Endothelial cell (in vitro differentiated cells): Measurements from ENCODE around the gene ADGB. TPM values are rescaled to one million over a fixed set of nuclear protein-coding genes. Genes with fewer than 3 reads are reported as not detected.
A peak's percentile ranks its signal among the peaks of the same experiment; 100 is the strongest.

Source experiments
- DNase-seq: peaks from one replicate; pipeline ENCODE4 v3.0.0; 2021; ENCODE audit warnings: low spot score
- H3K27ac Mint-ChIP-seq: one replicate; pipeline ENCODE4 v1.8.0; 2021; ENCODE audit warnings: mixed read lengths, inconsistent platforms; ENCODE audit not compliant: unreplicated experiment
- H3K27me3 Mint-ChIP-seq: one replicate; pipeline ENCODE4 v1.8.0; 2021; ENCODE audit warnings: mild to moderate bottlenecking, moderate library complexity, mixed read lengths, inconsistent platforms; ENCODE audit not compliant: unreplicated experiment
- H3K36me3 Mint-ChIP-seq: one replicate; pipeline ENCODE4 v1.8.0; 2021; ENCODE audit warnings: mild to moderate bottlenecking, low read depth, mixed read lengths, inconsistent platforms; ENCODE audit not compliant: unreplicated experiment
- H3K4me1 Mint-ChIP-seq: one replicate; pipeline ENCODE4 v1.8.0; 2021; ENCODE audit warnings: mild to moderate bottlenecking, mixed read lengths, inconsistent platforms; ENCODE audit not compliant: unreplicated experiment
- H3K4me3 Mint-ChIP-seq: one replicate; pipeline ENCODE4 v1.8.0; 2021; ENCODE audit warnings: mild to moderate bottlenecking, mixed read lengths, inconsistent platforms; ENCODE audit not compliant: unreplicated experiment
- H3K9me3 Mint-ChIP-seq: one replicate; pipeline ENCODE4 v1.8.0; 2021; ENCODE audit warnings: mixed read lengths, inconsistent platforms; ENCODE audit not compliant: unreplicated experiment
- total RNA-seq: library from RNA; stranded (reverse); fragmentation: NEBNext Ultra II Directional; extraction: Animal tissue kit (Norgen Biotek cat#: 25700); gene quantifications from one replicate; pipeline ENCODE4 v1.2.1, GENCODE V29; 2021; ENCODE audit not compliant: unreplicated experiment
- TF ChIP-seq, protein P1 (sequence below): fragments of 200-600 bp; sonication (generic); IDR thresholded peaks from one replicate; pipeline ENCODE4 v1.5.0; 2021; ENCODE audit warnings: antibody characterized with exemption; ENCODE audit not compliant: unreplicated experiment

Gene ADGB
- total RNA-seq, 1 donor from 2014 or later, result not detected

DNA sequence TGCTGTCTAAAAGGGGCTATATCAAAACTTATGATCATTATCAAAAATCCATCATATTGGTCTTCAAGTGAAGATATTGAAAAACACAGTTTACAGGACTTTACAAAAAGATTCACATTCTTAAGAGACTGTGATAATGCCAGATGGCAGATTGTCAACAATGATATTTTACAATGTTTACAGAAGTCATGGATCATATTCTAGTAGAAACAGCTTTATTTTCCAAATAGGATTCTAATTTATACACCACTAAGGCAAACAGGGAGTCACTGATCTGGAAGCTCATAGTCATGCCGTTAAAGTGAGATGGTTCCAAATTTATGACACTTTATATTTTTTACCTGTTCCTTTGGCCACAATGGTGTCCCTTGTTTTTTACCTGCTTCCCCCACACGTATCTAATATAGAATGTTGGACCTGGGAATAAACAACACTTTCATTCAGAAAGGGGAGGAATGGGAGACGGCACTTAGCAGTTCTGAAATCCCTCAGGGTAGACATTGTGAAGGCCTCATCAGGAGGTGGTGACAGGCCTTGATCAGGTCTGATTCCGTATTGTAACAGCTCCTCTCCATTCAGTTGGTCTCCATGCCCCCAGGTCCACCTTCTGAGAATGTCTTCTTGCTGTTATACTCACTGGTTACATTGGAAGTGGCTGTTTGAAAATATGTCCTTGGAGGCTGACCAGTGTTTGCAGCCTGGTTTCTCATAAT, 228.6 kb downstream of the ADGB start:
- H3K9me3 Mint-ChIP-seq, result no peaks in the 10 kb centered on the region
- peaks cover 14% of the 10 kb centered on the region for H3K4me1 Mint-ChIP-seq
- H3K36me3 Mint-ChIP-seq, result no peaks in the 10 kb centered on the region
- no peak overlapping the region for H3K4me3 Mint-ChIP-seq
- H3K27ac Mint-ChIP-seq, result peak overlapping the region; percentile 64
- TF ChIP-seq, protein P1, sequence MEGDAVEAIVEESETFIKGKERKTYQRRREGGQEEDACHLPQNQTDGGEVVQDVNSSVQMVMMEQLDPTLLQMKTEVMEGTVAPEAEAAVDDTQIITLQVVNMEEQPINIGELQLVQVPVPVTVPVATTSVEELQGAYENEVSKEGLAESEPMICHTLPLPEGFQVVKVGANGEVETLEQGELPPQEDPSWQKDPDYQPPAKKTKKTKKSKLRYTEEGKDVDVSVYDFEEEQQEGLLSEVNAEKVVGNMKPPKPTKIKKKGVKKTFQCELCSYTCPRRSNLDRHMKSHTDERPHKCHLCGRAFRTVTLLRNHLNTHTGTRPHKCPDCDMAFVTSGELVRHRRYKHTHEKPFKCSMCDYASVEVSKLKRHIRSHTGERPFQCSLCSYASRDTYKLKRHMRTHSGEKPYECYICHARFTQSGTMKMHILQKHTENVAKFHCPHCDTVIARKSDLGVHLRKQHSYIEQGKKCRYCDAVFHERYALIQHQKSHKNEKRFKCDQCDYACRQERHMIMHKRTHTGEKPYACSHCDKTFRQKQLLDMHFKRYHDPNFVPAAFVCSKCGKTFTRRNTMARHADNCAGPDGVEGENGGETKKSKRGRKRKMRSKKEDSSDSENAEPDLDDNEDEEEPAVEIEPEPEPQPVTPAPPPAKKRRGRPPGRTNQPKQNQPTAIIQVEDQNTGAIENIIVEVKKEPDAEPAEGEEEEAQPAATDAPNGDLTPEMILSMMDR, result no peak
- no peaks in the 10 kb centered on the region for H3K27me3 Mint-ChIP-seq
- DNase-seq, result no peak

- no peak for DNase-seq
- H3K36me3 Mint-ChIP-seq, result no peaks in the 10 kb centered on the region
- no peak overlapping the region for H3K27ac Mint-ChIP-seq
- H3K4me1 Mint-ChIP-seq, result peaks cover 25% of the 10 kb centered on the region
- TF ChIP-seq, protein P1, result no peak
- H3K9me3 Mint-ChIP-seq, result no peaks in the 10 kb centered on the region
- no peaks in the 10 kb centered on the region for H3K27me3 Mint-ChIP-seq
- no peak overlapping the region for H3K4me3 Mint-ChIP-seq
These were observed 231.2 kb downstream of the ADGB start for GRCh38 chr6:146829792-146830565.

GRCh38 chr6:146833157-146833556, 234.4 kb downstream of the ADGB start:
- Mint-ChIP-seq H3K4me3 (no peak overlapping the region), H3K27me3 (no peaks in the 10 kb centered on the region), H3K9me3 (no peaks in the 10 kb centered on the region), H3K36me3 (no peaks in the 10 kb centered on the region), H3K4me1 (peaks cover 17% of the 10 kb centered on the region), H3K27ac (no peak overlapping the region)
- TF ChIP-seq, protein P1, result no peak
- no peak for DNase-seq

DNA sequence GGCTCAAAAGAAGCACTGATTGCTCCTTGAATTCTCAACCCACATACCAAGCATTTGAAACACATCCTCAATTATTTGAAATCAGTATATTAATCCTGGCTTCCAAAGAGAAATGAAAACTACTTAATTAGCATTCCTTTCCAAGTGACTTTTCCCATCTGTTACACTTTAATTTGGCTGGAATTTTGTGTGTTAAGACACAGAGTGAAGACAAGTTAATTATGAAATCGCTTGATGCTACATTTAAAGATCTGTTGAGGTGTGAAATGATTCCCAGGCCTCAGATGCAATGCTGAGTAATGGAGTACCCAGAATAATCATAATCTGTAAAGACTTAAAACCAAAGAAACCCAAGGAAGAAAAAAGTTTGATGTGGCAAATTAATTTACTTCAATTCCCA, 241.4 kb downstream of the ADGB start:
- Mint-ChIP-seq H3K27ac (no peak overlapping the region), H3K4me1 (no peaks in the 10 kb centered on the region), H3K4me3 (no peak overlapping the region), H3K27me3 (no peaks in the 10 kb centered on the region), H3K9me3 (no peaks in the 10 kb centered on the region), H3K36me3 (peaks cover 6% of the 10 kb centered on the region)
- TF ChIP-seq, protein P1, result no peak
- no peak for DNase-seq

DNA sequence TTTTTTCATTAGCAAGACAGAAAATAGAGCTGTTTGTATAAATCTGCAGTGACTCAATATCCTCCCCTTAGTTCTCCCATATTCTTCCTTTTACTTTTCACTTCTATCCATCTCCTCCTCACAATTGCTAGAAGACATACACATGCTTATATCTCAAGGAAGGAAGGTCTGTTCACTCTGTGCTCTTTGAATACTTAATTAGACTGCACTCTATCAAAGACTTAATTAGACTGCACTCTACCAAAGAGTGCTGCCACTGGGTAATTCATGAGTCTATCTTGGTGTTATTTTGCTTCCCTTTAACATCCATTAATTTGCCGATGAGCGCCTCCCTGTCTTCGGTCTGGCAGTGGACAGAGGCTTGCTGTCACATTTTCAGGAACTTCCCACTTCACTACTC, 241.9 kb downstream of the ADGB start:
- Mint-ChIP-seq H3K9me3 (no peaks in the 10 kb centered on the region), H3K27me3 (no peaks in the 10 kb centered on the region), H3K27ac (no peak overlapping the region), H3K4me1 (no peaks in the 10 kb centered on the region), H3K36me3 (peaks cover 9% of the 10 kb centered on the region), H3K4me3 (no peak overlapping the region)
- no peak for DNase-seq
- TF ChIP-seq, protein P1, result no peak
